Neuron (in vitro differentiated cells): ENCODE results near the gene SNX15.

Experiments
- H2AFZ ChIP-seq: one replicate; pipeline ENCODE4 v1.6.1; 2013; ENCODE audit warnings: low read depth, mild to moderate bottlenecking, inconsistent platforms, low read length, moderate library complexity
- H3K27me3 ChIP-seq: one replicate; pipeline ENCODE4 v1.6.1; 2013; ENCODE audit warnings: low read length; ENCODE audit not compliant: insufficient read depth
- H3K36me3 ChIP-seq: one replicate; pipeline ENCODE4 v1.6.1; 2013; ENCODE audit warnings: low read length; ENCODE audit not compliant: insufficient read depth
- H3K4me1 ChIP-seq: one replicate; pipeline ENCODE4 v1.6.1; 2013; ENCODE audit warnings: low read length; ENCODE audit not compliant: insufficient read depth
- H3K4me3 ChIP-seq: 2 replicates; pipeline ENCODE4 v1.5.1; 2013; ENCODE audit warnings: mild to moderate bottlenecking, low read length, moderate library complexity
- H3K9me3 ChIP-seq: one replicate; pipeline ENCODE4 v1.6.1; 2013; ENCODE audit warnings: low read length

SNX15 gene

DNA sequence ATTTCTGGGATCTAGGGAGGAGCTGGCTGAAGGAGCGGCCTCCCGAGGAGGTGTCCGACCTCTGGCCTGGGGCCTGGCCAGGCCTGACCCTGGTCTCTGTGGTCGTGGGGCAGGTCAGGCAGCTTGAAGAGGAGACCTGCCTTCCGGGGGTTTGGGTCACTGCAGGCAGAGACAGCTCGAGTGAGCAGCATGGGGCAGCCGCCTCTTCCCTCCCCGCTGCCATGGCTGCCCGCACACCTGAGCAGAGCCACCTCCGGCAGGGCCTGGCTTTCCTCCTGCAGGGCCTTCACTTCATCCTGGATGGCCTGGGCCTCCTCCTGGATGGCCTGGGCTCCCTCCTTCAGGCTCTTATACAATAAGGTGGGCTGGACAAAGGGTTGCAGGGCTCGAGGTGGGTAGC lies 39.1 kb downstream of the SNX15 start:
- Histone ChIP-seq H3K4me1 (peaks cover 3% of the 10 kb centered on the region), H2AFZ (no peak overlapping the region), H3K27me3 (no peaks in the 10 kb centered on the region), H3K4me3 (no peak overlapping the region), H3K9me3 (no peaks in the 10 kb centered on the region), H3K36me3 (no peaks in the 10 kb centered on the region)

DNA sequence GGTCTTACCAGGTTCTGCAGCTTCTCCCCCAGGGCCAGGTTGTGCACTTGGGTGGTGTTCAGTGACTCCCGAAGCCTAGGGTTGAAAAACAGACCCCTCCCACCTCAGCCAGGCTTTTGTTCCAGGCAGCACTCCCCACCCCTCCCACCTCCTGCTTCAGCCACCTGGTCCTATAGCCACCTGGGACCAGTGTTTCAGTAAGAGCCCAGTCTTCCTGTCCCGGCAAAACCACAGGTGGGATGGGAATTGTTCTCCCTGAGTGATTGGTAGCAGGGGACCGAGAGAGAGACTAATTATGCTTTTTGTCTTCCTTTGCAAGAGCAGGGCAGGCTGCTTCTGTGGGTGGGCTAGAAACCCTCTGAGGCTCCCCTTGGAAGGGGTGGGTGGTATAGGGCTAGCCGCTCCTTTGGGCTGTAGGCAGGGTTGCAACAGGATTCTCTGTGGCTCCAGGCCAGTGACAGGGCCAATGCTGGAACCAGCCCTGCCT lies 39.6 kb downstream of the SNX15 start:
- H2AFZ ChIP-seq: no peak overlapping the region
- no peaks in the 10 kb centered on the region for H3K27me3 ChIP-seq

DNA sequence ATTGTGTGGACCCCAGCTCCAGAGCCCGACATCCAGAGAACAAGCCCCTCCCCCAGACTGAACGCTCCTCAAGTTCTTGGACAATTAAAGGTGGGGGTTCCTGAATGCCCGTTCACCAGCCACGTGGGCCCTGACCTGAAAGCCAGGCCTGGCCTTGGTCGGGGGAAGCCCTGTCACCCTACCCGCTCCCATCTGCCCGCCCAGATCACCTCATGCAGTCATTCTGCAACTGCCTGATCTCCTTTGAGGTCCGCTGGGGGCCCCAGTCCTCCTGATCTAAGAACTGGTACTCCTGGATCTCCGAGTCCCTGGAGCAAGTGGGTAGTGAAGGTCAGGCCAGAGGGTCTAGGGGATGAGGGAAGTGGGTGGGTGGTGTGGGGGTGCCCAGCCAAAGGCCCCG lies 40.2 kb downstream of the SNX15 start:
- Histone ChIP-seq H3K9me3 (no peaks in the 10 kb centered on the region), H3K36me3 (no peaks in the 10 kb centered on the region), H2AFZ (no peak overlapping the region), H3K27me3 (no peaks in the 10 kb centered on the region), H3K4me1 (peaks cover 3% of the 10 kb centered on the region), H3K4me3 (no peak overlapping the region)

More for the DNA sequence above, 39.6 kb downstream of the SNX15 start:
- H3K4me3 ChIP-seq: no peak overlapping the region
- H3K36me3 ChIP-seq: no peaks in the 10 kb centered on the region
- peaks cover 3% of the 10 kb centered on the region for H3K4me1 ChIP-seq
- H3K9me3 ChIP-seq: no peaks in the 10 kb centered on the region

DNA sequence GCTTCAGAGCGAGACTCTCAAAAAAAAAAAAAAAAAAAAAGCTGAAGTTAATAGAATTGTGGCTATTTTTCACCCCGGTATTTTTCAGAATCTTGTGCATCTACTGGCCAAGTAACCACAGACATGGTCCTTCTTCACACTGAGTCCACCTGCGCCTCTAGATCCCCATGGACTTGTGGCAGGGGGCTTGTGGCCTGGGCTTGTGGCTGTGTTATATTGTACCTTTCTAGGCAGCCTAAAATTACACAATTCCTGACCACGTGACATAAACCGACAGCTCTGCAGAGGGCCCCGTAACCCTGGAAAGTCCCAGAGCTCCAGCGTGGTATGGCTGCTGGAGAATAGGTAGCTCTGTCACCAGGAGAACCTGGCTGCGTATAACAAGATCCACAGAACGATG lies 42.0 kb downstream of the SNX15 start:
- Histone ChIP-seq H3K36me3 (no peaks in the 10 kb centered on the region), H3K4me3 (no peak overlapping the region), H2AFZ (no peak overlapping the region), H3K9me3 (no peaks in the 10 kb centered on the region), H3K4me1 (peaks cover 3% of the 10 kb centered on the region), H3K27me3 (no peaks in the 10 kb centered on the region)

DNA sequence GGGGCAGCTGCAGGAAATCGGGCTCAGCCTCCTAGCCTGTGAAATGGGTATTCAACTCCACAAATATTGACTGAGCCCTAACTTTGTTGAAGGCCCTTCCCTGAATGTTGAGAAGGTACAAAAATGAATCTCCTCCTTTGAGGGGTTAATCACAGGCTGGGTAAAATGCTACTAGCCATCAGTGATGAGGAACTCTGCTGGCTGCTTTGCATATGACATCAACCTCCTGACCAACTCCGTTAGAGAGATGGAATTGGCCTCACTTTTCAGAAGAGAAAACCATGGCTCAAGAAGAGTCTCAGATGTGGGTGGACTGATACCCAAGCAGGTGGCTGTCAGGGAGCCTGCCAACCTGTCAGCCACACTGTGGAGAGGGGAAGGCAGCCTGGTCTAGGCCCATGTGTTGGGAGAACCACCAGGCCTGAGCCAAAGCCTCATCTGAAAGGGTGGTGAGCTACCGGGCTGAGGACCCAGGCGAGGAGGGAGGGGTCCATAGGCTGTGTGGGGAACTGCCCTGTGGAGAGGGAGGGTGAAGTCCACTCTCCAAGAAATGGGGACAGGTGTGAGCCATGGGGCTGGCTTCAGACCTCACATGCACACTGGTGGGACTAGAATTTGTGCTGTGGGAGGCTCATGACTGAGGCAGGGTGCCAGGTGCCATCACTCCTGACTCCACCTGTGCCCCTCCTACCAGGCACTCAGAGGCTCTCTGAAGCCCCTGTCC lies 44.8 kb downstream of the SNX15 start:
- peaks cover 8% of the 10 kb centered on the region for H3K36me3 ChIP-seq
- no peak overlapping the region for H3K4me3 ChIP-seq
- H3K9me3 ChIP-seq: no peaks in the 10 kb centered on the region
- no peak overlapping the region for H2AFZ ChIP-seq
- H3K27me3 ChIP-seq: no peaks in the 10 kb centered on the region
- H3K4me1 ChIP-seq: no peaks in the 10 kb centered on the region

DNA sequence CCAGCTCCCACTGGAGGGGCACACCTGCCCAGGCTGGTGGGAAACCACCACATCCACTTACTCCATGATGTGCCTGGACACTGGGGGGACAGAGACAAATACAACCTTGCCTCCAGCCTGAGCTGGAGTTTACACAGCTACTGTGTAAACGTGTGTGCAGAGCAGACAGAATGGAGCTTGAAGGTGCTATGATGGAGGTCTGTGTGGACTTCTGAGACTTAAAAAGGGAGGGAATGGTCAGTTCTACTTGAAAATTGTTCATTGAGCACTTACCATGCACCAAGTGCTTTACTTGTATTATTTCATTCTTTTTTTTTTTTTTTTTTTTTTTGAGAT lies 45.4 kb downstream of the SNX15 start:
- H3K36me3 ChIP-seq: peaks cover 14% of the 10 kb centered on the region
- no peaks in the 10 kb centered on the region for H3K27me3 ChIP-seq
- no peak overlapping the region for H3K4me3 ChIP-seq
- H3K9me3 ChIP-seq: no peaks in the 10 kb centered on the region
- no peaks in the 10 kb centered on the region for H3K4me1 ChIP-seq
- H2AFZ ChIP-seq: no peak overlapping the region

DNA sequence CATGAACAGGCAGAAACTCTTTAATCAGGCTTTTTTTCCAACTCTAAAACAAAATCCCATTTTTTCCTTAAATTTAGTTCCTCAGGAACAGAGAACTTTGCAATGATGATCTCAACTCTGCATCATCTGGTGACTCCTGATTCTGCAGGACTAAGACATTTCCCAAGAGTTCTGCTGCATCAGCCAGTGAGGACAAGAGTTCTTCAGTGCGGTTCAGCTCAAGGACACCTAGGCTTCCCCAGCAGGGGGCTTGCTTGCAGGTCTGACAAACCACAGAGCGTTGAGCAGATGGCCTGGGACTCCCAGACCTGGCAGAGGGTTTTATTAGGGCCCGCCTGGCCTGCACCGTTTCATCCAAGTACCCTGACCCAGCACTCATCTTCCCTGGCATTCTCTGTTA lies 50.2 kb downstream of the SNX15 start:
- Histone ChIP-seq H3K4me1 (peaks cover under 1% of the 10 kb centered on the region), H3K9me3 (no peaks in the 10 kb centered on the region), H3K27me3 (no peaks in the 10 kb centered on the region), H3K4me3 (no peak overlapping the region), H3K36me3 (peaks cover 47% of the 10 kb centered on the region), H2AFZ (no peak overlapping the region)

DNA sequence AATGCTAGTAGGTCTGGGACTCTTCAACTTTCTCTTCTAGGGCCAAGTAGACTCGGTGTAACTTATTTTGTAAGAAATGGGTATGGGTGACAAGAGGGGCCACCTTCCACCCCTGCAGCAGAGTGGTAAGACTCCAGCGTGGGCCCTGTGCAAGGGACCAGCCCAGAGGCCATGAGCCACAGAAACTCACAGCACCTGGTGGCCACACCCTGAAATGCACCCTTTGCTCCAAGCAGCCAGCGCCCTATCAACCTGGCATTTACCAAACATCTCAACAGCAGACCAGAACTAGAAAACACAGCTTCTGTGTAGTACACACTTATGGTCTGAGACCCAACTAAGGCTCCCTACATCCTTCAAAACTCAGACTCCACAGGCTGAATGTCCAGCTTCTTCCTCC lies 50.9 kb downstream of the SNX15 start:
- H2AFZ ChIP-seq: no peak overlapping the region
- no peaks in the 10 kb centered on the region for H3K27me3 ChIP-seq
- H3K4me1 ChIP-seq: peaks cover 7% of the 10 kb centered on the region
- no peaks in the 10 kb centered on the region for H3K9me3 ChIP-seq
- no peak overlapping the region for H3K4me3 ChIP-seq
- peaks cover 47% of the 10 kb centered on the region for H3K36me3 ChIP-seq

DNA sequence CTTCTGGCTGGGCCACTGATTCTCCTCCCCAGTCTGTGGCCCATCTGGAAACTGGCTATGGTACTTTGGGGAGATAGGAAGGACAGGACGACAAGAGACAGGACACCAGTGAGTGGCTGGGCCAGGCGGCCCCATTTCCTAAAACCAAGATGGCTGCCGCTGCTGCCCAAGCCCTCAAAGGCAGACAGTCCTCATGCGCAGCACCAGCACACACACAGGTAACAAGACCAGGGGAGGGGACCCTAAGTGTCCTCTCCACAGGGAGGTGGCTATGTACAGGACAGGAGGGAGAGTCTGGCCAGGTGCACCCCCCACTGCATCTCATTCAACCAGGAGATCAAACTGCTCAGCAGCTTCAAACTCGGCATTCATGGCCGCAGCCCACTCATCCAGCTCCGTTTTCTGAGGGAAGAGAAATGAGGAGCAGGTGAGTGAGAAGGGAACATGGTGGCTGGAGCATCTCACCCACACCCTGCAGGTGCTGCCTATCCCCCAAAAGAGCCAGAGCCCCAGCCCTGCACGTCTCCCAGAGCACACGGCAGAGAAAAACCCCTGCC lies 51.6 kb downstream of the SNX15 start:
- peaks cover 47% of the 10 kb centered on the region for H3K36me3 ChIP-seq
- no peaks in the 10 kb centered on the region for H3K27me3 ChIP-seq

DNA sequence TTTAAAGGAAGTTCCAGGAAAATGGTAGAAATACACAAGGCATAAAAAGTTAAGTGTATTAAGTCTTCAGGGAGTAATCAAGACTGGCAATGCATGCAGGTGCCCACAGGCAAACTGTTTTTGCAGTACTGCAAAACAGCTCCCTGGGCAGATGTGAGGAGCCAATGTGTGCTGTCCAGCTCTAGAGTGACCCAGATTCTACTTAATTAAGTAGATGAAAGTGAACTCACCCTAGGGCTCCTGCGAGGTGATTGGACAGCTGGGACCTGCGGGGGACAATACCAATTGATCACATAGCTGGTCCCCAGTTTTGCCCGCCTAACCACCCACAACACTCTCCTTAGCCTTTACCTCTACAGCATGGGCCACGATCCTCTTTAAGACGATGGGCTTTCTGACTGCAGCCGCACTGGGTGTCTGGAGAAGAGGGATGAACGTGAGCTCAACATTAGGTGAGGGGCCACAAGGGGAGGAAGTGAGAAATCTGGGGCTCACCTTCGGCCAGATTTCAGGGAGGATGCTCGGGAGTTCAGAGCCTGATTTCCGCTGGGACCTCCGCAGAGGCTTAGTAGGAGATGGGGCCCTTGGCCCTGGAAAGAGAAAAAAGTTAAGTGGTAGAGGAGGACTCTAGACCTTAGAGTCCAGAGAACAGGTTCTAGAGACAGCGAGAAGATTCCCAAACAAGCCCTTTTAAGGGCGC lies 56.0 kb downstream of the SNX15 start:
- H3K9me3 ChIP-seq: no peaks in the 10 kb centered on the region
- H3K27me3 ChIP-seq: no peaks in the 10 kb centered on the region
- peaks cover 19% of the 10 kb centered on the region for H3K4me1 ChIP-seq
- peaks cover 62% of the 10 kb centered on the region for H3K36me3 ChIP-seq
- peak overlapping the region; percentile 66 for H2AFZ ChIP-seq
- H3K4me3 ChIP-seq: peak overlapping the region; percentile 88

More for the DNA sequence above, 51.6 kb downstream of the SNX15 start:
- Histone ChIP-seq H3K4me3 (no peak overlapping the region), H3K4me1 (peaks cover 11% of the 10 kb centered on the region), H3K9me3 (no peaks in the 10 kb centered on the region), H2AFZ (no peak overlapping the region)

DNA sequence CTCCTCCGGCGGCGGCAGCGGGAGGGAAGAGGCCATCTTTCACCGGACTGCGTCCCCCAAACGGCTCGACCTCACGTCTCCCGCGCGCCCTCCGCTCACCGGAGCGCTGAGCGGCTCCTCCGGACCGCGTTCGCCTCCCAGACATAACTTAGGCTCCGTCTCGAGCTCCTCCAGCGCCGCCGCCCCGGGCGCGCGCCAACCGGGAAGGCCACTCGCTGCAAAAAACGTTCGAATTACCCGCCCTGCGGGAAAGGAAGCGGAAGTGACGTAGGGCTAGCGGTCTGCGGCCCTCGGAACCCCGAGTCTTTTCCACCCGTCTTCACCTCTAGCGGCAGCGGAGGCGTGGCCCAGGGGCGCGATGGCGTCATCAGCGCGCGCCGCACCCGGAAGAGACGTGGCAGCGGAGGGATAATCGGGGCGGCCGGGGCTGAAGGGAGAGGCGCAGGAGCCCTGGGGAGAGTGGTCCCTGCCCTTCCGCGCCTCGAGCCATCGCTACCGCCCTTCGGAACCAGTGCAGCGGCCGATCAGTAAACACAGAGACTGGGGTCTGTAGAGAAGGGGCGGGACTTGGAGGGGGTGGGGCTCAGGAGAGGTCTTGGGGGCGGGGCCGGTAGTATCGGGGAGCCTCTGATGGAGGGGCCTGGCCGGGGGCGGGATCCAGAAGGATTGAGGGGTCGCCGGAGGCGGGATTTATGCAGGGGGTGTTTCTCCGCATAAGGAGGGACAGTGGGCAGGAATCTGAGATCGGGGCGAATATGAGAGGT lies 56.8 kb downstream of the SNX15 start, which contains the start of the genes CDCA5 and ZFPL1:
CDCA5 (minus strand) TSS at position 207 of the 764 bp plus-strand sequence; CDS start at position 145, 62 bp downstream.
ZFPL1 (plus strand) TSS at position 389 of the 764 bp plus-strand sequence. CDS start 477 bp downstream, outside the sequence.
- peak within 1 kb of the TSS; percentile 66 for H2AFZ ChIP-seq
- no peaks in the 10 kb centered on the region for H3K27me3 ChIP-seq
- no peaks in the 10 kb centered on the region for H3K9me3 ChIP-seq
- H3K36me3 ChIP-seq: peaks cover 63% of the 10 kb centered on the region
- H3K4me1 ChIP-seq: peaks cover 19% of the 10 kb centered on the region
- H3K4me3 ChIP-seq: peak within 1 kb of the TSS; percentile 88

DNA sequence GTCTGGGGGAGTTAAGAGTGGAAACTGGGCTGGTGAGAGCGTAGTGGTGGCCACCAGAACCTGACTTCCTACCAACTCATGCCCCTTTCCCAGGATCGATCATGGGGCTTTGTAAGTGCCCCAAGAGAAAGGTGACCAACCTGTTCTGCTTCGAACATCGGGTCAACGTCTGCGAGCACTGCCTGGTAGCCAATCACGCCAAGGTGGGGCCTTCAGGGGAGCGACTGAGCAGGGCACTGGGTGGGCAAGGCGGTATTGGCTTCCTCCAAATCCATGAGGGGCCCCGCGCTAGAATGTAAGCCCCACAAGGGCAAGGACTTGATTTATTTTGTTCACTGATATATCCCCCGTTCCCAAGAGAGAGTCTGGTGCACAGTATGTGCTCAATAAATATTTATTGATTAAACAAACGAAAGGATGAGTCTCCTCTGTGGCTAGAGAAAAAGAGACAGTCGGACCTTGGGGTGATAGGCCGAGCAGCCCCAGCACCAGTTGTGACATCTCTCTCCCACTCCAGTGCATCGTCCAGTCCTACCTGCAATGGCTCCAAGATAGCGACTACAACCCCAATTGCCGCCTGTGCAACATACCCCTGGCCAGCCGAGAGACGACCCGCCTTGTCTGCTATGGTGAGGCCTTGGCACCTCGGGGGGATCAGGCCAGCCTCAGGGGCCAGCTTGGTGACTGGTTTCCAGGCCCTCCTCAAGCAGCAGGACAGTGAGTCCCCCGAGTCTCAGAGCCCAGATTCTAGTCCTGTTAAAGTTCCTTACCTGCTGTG lies 57.5 kb downstream of the SNX15 start:
- H2AFZ ChIP-seq: no peak overlapping the region
- H3K9me3 ChIP-seq: no peaks in the 10 kb centered on the region
- no peaks in the 10 kb centered on the region for H3K27me3 ChIP-seq
- peak overlapping the region; percentile 88 for H3K4me3 ChIP-seq
- peaks cover 19% of the 10 kb centered on the region for H3K4me1 ChIP-seq
- H3K36me3 ChIP-seq: peaks cover 65% of the 10 kb centered on the region
